GM18868 (cell line): ENCODE data around the gene CPNE1.

Source experiments
- ATAC-seq: cut with Tn5 transposase; IDR thresholded peaks from one replicate; pipeline ENCODE4 v1.9.1; 2021; ENCODE audit warnings: mild to moderate bottlenecking, moderate library complexity; ENCODE audit not compliant: unreplicated experiment

CPNE1 gene

DNA sequence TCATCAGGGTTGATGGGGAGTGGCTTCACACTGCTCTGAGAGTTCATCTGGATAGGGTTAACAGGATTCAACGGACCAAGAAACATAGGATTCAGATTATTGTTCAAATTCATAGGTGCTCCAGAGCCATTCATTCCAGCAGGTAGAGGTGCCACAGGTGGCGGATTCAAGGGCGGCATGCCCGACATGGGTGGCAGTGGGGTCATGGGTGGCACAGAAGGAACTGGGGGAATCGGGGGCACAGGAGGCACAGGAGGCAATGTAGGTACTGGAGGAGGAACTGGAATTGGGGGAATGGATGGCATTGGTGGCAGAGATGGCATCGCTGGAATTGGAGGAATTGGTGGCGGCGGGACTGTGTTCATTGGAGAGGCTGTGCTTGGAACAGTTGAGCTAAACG is 10.3 kb downstream of the CPNE1 start:
- ATAC-seq: no peak

GRCh38 chr20:35653893-35654292 is 10.8 kb downstream of the CPNE1 start:
- no peak for ATAC-seq

- no peak for ATAC-seq
Observed at GRCh38 chr20:35653430-35653734, 11.3 kb downstream of the CPNE1 start.

GRCh38 chr20:35652641-35653429 is 11.9 kb downstream of the CPNE1 start:
- ATAC-seq: no peak

- no peak for ATAC-seq
Observed at GRCh38 chr20:35651958-35652357, 12.7 kb downstream of the CPNE1 start.

- no peak for ATAC-seq
Observed at GRCh38 chr20:35650632-35651031, 14.1 kb downstream of the CPNE1 start.

DNA sequence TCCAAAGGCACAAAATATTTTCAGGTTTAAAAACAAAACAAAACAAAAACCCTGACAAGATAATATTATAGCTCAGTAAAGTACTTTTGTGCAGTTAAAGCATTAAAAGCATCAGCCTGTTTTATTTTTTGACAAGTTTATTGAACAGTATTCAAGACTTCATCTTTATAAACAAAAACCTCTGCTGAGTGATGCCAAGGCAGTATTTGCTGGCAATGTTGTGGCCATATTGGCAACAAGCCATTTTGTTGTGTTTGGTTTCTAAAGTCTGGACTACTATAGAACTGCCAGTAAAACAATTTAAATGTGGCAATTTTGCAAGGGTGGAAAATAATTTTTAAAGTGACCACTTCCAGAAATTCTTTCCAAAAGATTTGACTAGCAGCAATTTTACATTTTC is 15.9 kb downstream of the CPNE1 start:
- ATAC-seq: no peak

GRCh38 chr20:35644806-35645205 is 19.9 kb downstream of the CPNE1 start:
- ATAC-seq: no peak

DNA sequence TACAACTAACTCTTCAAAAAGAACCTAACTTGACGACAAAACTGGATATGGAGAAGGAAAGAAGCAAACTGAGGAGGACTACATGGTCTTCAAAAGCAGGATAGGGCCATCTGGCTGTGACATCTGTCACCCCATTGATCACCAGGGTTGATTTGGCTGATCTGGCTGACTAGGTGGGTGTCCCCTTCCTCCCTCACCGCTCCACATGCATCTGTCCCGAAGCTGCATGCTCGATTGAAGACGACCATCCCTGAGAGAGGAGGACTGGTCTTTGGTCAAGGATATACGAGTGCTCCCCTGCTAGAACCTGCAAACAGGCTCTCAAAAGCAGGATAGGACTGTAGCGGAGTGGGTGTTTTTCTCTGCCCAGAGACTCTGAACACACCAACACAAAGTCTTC is 21.7 kb downstream of the CPNE1 start:
- no peak for ATAC-seq

DNA sequence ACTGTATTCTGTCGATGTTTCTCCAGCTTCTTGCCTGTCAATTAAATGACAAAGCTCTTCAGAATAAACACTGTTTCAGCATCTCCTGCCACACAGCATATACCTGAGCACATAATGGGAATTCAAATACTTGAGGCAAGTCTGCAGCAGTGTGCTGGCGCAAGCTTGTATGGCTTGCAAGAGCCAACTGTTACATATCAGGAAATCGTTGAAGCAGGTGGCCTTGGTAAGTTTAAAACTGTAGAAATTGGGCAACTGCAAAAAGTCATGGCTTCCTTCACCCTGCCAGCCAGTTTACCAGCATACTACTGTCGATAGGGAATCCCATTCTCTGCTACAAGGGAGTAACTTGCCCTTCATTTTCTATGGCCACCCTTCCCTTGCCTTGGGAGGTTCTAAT is 23.0 kb downstream of the CPNE1 start:
- ATAC-seq: no peak

DNA sequence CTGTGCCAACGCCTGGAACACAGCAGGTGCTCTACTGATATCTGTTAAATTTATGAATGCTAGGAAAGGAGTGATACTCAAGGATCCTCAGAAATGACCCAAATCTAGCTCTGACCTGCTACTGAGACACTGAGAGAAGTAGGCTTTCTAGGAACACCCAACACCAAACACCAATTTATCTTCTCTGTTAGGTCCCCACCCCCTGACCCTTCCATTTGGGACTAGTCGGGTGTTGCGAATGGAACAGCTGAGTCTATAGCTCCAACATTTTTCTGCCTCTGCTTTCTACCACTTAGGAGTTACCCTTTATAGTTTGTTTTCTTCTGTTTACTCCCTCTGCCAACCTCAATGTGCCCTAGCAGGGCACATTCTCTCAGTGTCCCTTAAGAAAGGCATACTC is 24.0 kb downstream of the CPNE1 start:
- ATAC-seq: no peak

- no peak for ATAC-seq
Observed at GRCh38 chr20:35638751-35639150, 25.9 kb downstream of the CPNE1 start.

GRCh38 chr20:35637276-35637675 is 27.4 kb downstream of the CPNE1 start:
- no peak for ATAC-seq

- no peak for ATAC-seq
Observed at GRCh38 chr20:35636095-35636494, 28.6 kb downstream of the CPNE1 start.

- ATAC-seq: no peak
Observed at GRCh38 chr20:35635652-35636051, 29.0 kb downstream of the CPNE1 start.

DNA sequence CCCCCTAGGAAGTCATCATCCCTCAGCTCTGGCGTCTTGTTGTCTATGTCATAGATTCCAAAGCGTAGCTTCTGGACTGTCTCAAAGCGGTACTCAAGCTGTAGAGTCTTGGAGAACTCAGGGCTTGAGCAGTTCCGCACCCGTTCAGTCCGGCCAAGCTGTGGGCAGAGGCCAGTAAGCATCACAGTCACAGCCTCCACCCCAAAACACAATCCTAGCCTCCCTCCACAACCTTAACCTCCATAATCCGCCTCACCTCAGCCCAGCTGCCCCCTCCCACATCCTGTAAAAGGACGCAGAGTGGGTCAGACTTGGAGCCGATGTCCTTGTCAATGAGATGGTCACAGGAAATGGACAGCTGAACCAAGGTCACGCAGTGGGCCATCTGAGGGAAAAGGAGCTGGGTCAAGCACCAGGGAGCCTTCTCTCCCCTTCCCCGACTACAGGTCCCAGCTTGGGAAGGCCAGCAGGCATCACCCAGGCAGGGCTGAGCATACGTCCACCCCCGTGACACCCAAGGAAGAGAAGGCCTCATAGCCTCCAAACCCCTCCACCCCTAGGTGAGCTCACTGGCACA is 32.1 kb downstream of the CPNE1 start:
- ATAC-seq: no peak

GRCh38 chr20:35630636-35631035 is 34.1 kb downstream of the CPNE1 start:
- ATAC-seq: no peak

- ATAC-seq: no peak
Observed at GRCh38 chr20:35629427-35630145, 35.1 kb downstream of the CPNE1 start.

DNA sequence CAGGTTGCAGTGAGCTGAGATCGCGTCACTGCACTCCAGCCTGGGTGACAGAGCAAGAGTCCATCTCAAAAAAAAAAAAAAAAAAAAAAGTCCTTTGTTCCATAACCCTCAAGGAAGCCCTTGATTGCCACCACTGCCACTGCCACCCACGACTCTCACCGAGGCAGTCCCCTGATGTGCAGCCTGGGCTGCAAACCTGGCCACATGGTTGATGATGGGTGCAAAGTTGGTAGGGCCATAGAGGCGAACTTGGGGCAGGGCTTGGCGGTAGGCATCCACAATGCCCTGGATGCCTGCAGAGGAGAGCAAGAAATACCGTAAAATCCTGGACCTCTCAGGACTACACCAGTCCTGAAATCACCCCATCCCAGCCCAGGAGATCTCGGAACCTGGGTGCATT is 37.6 kb downstream of the CPNE1 start:
- ATAC-seq: no peak

- ATAC-seq: no peak
Observed at GRCh38 chr20:35626386-35627001, 38.2 kb downstream of the CPNE1 start.

- no peak for ATAC-seq
Observed at GRCh38 chr20:35625584-35626385, 38.9 kb downstream of the CPNE1 start.
